Pons (tissue), 1 donor: ENCODE data around the gene KIF3C.
A peak's percentile ranks its signal among the peaks of the same experiment; 100 is the strongest.
"Not testable (repeated sequence)": the region's sequence is repeated elsewhere in the genome, so short reads cannot be mapped to it uniquely, and the experiment has no call there.

ENCODE experiments used
- DNase-seq: peaks from one replicate; pipeline ENCODE4 v3.0.0-alpha.2; 2016; ENCODE audit warnings: low spot score

The KIF3C gene

DNA sequence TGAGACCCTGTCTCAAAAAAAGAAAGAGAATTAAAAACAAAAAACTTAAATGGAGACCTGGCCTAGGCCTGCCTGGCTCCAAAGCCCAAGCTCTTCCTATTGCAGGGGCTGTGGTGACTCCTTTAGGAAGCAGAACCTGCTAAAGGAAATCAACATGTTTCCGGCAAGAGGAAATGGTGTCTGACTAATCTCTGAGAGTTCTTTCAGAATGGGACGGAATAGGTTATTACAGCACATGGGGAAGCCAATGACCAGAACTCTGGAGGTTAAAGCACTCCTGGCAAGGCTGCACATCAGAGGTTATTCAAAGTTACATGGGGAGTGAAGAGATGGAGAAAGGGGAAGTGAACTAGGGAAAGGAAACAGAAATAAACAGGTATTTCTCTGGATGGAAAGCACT is 21.4 kb downstream of the KIF3C start:
- no peak for DNase-seq

DNA sequence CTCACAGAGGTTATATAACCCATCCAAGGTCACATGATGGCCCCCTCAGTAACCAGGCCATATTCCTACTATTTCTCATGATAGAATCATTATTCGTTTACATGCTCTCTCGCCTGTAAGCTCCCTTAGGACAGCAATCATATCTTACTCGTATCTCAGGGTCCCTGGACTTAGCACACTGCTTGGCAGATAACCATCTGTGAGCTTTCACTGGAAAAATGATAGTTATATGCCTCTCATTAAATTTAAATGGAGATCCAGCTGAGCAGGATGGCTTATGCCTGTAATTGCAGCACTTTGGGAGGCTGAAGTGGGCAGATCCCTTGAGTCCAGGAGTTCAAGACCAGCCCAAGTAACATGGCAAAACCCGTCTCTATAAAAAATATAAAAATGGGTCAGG is 21.9 kb downstream of the KIF3C start:
- DNase-seq, result no peak

DNA sequence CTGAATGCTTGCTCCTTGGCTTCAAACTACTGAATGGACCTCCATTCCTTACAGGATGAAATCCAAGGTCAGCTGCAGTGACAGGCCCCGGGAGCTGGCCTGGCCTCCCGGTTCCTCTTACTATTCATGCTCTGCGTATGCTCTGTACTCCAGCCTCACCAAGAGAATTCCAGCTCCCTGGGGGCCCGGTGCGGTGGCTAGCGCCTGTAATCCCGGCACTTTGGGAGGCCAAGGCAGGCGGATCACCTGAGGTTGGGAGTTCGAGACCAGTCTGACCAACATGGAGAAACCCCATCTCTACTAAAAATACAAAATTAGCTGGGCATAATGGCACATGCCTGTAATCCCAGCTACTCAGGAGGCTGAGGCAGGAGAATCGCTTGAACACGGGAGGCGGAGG is 23.7 kb downstream of the KIF3C start:
- not testable (repeated sequence) for DNase-seq

DNA sequence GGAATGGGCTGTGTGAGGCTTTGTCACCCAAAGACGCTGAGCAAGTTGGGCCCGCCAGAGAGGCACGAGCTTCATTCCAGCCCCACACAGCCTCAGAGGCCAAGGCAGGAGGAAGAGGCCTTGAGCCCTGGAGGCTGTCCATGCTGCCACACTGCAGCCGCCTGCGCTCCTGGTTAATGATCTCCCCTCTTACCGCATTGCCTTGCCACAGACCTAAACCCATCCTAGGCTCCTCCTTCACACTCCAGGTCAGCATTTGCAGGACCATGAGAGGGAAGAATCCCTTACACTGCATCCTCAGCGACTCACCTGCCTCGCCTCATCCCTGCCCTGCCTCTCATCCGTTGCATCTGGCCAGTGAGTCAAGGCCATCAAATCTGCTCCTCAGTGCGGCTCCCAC is 24.6 kb downstream of the KIF3C start:
- DNase-seq, result no peak

DNA sequence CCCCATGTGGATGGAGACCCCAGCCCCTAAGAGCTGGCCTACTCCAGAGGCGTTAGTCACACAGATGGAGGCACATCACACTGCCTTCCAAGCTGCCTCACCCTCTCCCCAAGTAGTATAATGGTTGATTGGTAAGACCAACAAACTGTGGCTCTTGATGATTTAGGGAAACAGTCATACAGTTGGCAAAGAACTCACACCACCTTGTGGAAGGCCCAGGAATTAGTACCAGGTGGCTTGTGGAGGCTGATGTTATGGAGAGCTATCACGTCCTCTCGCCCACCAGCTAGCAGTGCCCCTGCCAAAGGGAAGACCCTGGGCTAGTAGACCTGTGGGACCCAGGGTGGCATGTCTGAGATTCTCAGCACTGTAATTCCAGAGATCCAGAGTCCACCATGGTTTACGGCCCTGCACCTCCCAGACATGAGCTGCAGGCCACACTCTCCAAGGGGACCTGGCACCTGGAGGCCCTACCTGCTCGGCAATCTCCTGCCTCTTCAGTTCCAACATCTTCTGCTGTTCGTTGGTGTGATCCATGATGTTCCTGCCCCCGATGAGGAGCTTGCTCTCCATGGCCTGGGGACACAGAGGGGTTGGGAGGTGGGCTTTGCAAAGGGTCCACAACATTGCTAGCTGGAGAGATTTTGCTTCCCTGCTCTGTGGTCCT is 26.3 kb downstream of the KIF3C start:
- DNase-seq, result no peak

DNA sequence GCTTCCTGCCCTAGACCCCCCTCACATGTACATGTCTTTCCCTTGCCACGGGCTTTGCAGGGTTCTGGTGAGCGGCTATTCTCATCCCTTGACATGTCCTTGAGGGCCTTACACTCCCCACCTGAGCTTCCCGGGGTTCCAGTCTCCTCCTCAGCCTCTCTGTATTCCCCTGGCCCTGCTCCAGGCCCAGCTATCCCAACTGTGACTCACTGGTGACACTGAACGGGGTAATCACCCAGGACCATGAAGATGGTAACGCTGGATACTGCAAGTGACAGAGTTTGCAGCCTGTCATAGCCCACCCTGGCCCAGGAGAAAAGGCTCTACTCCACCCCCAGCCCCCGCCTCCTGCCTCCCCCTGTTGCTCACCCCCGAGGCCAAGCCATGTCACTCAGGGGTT is 27.3 kb downstream of the KIF3C start:
- no peak for DNase-seq

DNA sequence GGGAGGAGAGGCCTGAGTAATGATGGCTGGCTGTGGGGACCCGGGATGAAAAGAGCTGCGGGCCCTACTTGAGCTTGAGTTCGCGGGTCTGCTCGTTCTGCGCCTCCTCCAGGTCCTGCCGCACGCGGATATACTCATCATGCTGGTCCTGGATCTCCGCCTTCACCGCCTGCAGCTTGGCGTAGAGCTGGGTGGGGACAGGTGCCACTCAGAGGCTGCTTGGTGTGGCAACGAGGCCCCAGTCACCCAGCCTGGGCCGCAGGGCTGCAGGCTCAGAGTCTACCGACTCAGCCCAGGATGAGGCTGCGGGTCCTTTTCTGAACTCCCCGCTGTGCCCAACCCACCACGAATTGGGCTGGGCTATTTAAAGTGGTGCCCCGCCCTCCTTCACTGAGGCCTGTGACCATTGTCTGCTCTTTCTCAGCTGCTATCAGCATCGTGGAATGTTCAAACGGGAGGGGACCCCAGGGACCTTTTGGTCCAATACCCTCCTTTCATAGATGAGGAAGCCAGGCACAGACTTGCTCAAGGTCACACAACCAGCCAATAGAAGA is 28.0 kb downstream of the KIF3C start:
- no peak for DNase-seq

DNA sequence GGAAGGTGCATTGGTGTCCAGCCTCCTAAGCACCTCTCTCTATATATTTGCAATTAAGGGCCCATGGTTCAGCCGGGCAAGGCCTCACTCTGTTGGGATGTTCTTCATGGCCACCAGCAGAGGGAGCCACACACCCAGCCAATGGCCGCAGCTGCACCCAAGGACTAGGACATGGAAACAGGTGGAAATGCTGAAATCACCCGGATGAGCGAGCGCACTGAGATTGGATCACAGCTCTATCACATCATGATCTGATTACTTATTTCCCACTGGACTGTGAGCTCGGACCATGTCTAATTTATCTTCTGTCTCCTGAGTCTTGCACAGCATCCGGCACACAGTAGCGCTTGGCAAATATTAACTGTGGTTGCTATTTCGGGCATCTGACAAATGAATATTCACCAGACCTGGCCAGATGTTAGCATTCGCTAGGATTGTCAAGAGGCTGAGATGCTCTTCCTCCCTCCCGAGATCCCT is 31.2 kb downstream of the KIF3C start:
- DNase-seq, result peak; percentile 94

DNA sequence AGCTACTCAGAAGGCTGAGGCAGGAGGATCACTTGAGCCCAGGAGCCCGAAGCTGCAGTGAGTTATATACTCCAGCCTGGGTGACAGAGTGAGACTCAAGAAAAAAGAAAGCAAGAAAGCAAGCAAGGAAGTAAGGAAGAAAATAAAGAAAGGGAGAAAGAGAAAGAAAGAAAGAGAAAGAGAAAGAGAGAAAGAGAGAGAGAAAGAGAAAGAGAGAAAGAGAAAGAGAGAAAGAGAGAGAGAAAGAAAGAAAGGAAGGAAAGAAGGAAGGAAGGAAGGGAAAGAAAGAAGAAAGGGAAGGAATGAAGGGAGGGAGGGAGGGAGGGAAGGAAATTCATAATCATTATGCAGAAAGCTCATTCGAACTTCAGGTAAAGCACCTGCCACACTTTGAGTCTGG is 33.9 kb downstream of the KIF3C start:
- no peak for DNase-seq

DNA sequence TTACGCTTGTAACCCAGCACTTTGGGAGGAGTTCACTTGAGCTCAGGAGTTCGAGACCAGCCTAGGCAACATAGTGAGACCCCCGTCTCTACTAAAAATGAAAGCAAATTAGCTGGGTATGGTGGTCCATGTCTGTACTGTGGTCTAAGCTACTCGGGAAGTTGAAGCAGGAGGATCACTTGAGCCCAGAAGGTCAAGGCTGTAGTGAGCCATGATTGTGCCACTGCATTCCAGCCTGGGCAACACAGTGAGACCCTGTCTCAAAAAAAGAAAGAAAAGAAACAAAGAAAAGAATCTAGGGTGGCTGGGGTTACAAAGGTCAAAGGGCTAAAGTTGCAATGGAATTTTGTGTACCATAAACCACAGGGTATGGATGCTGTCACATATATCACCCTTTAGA is 41.3 kb downstream of the KIF3C start:
- no peak for DNase-seq

DNA sequence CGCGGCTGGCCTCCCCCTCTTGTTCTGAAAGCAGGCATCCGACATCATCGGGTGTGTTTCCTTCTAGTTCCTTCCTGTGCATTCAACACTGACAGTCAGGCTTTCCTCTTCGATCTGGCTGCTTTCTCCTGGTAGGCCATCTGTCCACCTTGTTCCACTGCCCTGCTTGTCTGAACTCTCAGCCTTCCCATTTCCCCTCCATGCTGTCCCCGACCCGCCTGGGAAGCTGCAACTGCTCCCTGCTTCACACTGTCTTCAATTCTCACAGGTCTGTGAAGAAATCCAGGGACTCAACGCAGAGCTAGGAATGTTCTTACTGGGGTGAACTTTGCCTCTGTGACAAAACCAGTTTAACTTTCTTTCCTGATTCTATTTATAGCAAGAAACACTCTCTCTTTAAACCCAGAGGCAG is 43.0 kb downstream of the KIF3C start:
- DNase-seq, result no peak

DNA sequence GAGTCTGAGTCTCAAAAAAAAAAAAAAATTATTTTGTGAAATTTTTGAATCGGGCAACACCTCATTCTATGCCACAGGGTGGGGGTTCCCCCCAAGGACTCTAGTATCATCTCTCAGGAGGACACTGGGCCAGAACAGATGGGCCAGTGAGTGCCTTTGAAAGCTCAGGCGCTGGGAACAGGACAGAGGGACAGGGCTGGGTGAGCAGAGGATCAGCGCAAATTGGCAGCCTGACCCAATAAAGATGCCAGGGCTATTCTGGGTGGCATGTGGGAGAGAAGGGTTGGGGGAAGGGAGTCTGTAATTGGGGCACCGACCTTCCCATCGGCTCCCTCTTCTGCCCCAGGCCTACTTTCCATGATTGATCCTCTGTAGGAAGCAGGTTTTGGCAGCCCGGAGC is 44.0 kb downstream of the KIF3C start:
- DNase-seq, result peak; percentile 48

DNA sequence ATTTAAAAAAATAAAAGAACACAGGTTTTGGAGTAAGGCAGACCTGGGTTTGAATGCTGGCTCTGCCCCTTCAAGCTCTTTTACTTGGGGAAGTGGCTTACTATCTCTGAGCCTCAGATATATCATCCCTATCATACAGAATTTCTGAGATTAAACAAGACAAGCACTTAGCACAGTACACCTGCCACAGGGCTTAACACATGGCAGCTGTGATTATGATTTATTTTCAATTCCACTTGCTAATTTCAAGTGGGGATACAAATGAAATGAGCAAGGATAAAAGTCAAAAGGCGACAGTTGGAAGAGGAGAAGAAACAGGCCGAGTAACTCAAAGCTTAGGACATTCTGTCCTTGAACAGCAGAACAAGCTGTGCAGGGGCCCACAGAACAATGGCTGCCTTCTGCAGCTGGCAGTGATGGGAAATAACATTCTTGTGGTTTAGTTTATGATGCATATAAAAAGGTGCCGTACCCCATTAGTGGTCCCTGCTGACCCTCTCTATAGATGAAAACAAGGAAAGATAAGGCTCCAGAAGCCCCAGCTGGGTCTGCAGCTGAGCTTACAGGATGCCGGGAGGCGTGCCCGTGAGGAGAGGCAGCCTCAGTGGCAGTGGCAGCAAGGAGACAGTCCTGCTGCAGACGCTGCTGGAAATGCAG is 45.3 kb downstream of the KIF3C start:
- DNase-seq, result peak; percentile 42

DNA sequence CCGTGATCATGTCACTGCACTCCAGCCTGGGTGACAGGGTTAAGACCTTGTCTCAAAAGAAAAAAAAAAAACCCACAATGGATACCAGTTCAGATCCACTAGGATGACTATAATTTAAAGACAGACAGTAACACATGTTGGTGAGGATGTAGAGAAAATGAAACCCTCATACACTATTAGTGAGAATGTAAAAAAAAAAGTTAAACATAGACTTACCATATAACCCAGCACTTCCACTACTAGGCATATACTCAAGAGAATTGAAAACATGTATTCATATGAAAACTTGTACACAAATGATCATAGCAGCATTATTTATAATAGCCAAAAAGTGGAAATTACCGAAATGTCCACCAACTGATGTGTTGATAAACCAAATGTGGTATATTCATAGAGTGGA is 48.7 kb downstream of the KIF3C start:
- no peak for DNase-seq

DNA sequence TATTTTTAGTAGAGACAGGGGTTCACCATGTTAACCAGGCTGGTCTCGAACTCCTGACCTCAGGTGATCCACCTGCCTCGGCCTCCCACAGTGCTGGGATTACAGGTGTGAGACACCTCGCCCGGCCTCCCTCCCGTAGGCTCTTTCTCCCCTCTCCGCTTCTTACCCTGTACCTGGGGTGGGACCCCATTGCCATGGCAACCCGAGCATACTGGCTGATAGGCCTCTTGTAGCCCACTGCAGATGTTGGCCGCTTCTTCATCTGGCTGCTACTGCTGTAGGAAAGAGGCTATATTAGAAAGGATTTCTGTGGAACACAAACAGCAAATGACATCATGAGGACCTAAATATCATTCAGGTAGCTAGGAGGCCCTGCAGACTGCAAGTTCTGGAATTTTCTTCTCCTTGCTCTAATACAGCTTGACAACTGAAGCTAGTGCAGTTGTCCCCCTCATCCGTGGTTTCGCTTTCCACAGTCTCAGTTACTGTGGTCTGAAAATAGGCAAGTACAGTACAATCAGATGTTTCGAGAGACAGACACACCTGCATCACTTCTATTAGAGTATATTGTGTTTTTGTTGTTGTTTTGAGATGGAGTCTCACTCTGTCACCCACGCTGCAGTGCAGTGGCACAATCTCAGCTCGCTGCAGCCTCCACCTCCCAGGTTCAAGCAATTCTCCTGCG is 52.4 kb downstream of the KIF3C start:
- no peak for DNase-seq

DNA sequence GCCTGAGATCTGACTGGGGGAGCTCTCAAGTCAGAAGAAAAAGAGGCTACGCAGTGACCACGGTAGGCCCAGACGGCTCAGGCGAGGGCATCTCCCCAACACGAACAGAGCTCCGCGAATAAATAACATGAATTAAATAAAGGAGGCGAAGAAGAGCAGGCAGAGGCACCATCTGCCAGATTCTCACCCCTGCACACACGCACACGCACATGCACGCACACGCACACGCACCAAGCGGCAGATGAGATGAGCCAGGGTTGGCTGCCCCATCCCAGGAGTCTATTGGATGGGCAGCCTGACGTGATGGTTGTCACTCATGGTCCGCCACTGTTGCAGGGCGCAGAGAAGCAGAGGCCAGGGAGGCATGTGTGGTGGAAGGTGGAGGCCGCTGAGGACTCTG is 53.6 kb downstream of the KIF3C start:
- no peak for DNase-seq

DNA sequence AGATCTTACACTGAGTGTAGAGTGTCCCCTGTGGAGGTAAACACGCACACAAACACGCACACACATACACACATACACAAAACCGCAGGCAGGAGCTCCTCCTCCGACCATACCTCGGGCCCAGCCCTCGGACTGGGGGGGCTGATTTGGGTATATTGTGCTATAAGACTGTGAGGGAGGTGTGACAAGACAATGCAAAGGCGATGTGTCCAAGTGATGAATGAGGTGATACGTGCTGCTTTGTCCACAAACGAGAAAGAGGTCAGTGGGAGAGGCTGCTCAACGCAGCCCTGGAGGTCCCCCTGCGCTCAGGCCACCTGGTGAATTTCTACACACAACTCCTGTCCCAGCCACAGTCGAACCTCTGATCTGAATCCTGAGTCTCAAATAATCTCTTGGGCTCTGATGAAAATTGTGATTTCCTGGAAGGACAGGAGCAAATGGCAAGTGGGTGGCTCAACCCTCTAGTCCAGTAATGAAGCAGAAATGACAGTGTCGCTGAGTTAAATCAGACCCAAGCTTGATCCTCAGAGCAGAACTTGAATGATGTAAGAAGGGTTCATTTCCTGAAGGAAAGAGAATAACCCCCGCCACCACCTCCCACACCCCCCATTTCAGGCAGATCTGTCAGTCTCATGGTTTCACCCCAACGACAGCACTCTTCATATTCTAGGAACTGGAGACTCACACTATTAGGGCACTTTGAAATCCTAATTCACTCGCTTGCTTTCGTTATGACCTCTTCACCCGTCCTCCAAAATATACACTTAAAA is 55.1 kb downstream of the KIF3C start:
- no peak for DNase-seq

DNA sequence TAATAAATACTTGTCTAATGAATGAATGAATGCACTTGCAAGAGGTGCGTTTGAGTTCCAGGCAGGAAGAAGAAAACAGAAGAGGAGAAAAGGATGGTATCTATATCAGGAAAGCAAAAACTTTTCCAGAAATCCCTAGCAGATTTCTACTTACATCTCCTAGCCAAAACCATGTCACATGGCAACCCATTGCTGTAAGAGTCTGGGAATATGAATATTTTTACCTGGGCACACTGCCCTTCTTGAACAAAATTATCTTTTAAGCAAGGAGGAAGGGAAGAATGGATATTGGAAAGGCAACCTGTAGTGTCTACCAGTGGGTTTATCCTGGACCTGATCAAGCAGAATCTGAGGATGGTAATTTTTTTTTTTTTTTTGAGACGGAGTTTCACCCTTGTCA is 59.8 kb downstream of the KIF3C start:
- no peak for DNase-seq

DNA sequence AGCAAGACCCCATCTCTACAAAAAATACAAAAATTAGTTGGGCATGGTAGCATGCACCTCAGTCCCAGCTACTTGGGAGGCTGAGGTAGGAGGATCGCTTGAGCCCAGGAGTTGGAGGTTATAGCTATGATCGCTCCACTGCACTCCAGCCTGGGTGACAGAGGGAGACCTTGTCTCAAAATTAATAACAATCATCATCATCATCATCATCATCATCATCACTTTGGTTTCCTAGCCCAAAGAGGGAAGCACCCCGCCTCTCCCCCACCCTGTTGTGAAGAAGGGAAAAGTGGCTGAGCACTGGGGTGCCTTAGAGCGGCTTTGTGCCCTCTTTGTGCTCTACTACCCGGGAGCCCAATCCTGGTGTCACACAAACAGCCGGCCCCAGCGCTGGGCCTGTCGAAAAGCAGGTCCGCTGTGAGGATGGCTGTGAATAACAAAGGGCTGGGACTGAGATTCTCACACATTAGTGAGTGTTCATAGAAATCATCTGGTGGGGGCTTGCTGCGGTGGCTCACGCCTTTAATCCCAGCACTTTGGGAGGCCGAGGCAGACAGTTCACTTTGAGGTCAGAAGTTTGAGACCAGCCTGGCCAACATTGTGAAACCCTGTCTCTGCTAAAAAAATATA is 61.4 kb downstream of the KIF3C start:
- no peak for DNase-seq

DNA sequence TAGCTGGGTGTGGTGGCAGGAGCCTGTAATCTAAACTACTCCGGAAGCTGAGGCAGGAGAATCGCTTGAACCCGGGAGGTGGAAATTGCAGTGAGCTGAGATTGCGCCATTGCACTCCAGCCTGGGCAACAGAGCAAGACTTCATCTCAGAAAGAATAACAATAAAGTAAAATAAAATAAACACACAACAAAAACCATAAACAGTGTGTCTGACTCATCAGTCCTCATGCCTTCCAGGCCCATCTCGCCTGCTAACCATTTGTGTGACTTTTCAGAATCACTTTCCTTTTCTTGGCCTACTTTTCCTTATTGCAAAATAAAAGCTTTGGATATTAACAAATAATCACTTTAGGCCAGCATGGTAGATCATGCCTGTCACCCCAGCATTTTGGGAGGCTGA is 62.0 kb downstream of the KIF3C start:
- no peak for DNase-seq

DNA sequence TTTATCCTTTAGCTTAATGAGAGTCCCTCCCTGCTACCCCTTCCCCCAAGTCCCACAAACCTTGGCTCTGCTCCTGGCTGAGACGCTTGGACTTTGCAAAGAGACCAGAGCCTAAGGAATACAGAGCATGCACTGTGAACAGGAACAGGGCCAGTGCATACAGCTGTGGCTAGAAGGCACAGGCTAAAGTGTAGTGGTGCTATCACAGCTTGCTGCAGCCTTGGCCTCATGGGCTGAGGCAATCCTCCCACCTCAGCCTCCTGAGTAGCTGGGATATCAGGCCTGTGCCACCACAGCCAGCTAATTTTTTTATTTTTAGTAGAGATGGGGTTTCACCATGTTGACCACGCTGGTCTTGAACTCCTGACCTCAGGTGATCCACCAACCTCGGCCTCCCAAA is 64.5 kb downstream of the KIF3C start:
- DNase-seq, result no peak

DNA sequence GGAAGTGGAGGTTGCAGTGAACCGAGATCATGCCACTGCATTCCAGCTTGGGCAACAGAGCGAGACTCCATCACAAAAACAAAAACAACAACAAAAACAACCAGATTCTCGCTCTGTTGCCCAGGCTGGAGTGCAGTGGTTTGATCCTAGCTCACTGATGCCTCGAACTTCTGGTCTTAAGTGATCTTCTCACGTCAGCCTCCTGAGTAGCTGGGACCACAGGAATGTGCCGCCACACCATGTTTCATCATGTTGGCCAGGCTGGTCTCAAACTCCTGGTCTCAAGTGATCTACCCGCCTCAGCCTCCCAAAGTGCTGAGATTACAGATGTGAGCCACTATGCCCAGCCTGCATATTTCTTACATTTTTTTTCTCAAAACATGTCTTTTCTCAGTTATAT is 64.9 kb downstream of the KIF3C start:
- not testable (repeated sequence) for DNase-seq
